Measurements from ENCODE around the gene COL15A1. TPM values are rescaled to one million over a fixed set of nuclear protein-coding genes. Genes with fewer than 3 reads are reported as not detected.

Gene COL15A1
- total and polyA plus RNA-seq, 8 donors: 10.7 to 173 (median 27.8) TPM

DNA sequence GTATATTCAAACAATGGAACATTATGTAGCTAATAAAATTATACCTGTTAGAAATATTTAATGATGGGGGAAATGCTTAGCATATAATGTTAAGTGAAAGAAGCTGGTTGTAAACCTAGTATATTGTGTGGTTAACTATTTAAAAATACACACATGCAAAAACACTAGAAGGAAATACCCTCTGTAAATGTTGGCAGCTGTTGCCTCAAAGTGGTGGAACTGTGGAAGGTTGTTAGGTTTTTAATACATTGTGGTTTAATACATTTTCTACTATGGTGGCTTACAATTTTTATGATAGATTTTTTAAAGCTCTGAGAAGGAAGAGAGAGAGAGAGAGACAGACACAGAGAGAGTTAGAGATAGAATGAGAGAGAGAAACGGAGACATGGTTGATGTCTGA, 74.9 kb downstream of the COL15A1 start:
- WGBS, 5 donors: 85 to 95% (median 90%) methylated on average over 1 of the region's 1 CpG
- H3K9me3 ChIP-seq: no peaks in the 10 kb centered on the region
- DNase-seq: no peak
- TF ChIP-seq POLR2AphosphoS5 (IDR thresholded peaks at IDR 0.05) (no peak), EP300 (IDR thresholded peaks at IDR 0.05) (no peak), POLR2A (IDR thresholded peaks at IDR 0.05) (no peak)
- TF ChIP-seq, protein P1, sequence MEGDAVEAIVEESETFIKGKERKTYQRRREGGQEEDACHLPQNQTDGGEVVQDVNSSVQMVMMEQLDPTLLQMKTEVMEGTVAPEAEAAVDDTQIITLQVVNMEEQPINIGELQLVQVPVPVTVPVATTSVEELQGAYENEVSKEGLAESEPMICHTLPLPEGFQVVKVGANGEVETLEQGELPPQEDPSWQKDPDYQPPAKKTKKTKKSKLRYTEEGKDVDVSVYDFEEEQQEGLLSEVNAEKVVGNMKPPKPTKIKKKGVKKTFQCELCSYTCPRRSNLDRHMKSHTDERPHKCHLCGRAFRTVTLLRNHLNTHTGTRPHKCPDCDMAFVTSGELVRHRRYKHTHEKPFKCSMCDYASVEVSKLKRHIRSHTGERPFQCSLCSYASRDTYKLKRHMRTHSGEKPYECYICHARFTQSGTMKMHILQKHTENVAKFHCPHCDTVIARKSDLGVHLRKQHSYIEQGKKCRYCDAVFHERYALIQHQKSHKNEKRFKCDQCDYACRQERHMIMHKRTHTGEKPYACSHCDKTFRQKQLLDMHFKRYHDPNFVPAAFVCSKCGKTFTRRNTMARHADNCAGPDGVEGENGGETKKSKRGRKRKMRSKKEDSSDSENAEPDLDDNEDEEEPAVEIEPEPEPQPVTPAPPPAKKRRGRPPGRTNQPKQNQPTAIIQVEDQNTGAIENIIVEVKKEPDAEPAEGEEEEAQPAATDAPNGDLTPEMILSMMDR (IDR thresholded peaks at IDR 0.05): no peak
- H3K36me3 ChIP-seq: peaks cover 0 to 55% (median 20%) of the 10 kb centered on the region in 4 donors
- H3K27me3 ChIP-seq: no peaks in the 10 kb centered on the region
- H3K27ac ChIP-seq: peak overlapping the region in 4 of 5 donors; percentile 66 to 79 (median 77)
- intact Hi-C loops (cut with DNase I; ENCODE audit: low total_unique reads): no loop called here
- no peak overlapping the region for H3K4me3 ChIP-seq
- H3K4me1 ChIP-seq: peaks cover 0 to 13% (median 4%) of the 10 kb centered on the region in 4 donors

DNA sequence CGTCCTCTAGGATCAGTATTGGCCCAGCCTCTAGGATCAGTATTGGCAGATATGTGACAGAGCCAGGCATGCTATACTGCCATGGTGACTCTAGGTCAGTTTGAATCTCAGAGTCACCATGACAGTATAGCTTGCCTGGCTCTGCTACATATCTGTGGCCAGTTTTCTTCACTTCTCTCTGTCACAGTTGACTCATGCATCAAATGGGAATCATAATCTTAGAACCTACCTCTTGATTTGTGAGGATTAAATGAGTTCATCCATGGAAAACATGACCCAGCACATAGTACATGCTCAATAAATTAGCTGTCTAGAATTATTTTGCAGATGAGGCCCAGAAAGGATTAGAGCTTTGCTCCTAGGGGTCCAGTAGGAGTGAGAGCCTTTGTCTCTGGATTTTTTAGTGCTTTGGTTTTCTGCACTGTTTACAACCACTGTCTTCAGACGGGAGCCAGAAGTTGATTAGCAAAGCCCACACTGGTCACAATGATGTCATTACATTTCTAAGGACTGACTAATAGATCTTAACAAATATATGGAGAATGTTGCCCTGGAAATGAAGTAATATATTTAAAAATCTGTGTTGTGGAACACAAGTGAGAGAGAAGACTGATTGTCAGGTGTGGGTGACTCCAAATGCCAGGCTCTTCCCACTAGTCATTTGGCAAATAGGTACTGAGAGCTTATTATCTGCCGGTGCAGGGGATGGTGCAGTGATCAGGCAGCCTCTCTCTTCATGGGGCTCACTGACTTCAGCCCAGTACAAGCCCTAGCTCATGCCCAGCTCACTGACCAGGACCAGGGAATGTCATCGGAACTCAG, 76.0 kb downstream of the COL15A1 start:
- Histone ChIP-seq H3K27ac (peak overlapping the region; percentile 32 to 79 (median 77)), H3K9me3 (no peaks in the 10 kb centered on the region), H3K36me3 (peaks cover 0 to 56% (median 20%) of the 10 kb centered on the region in 4 donors), H3K4me3 (no peak overlapping the region), H3K27me3 (no peaks in the 10 kb centered on the region), H3K4me1 (peaks cover 0 to 17% (median 6%) of the 10 kb centered on the region in 4 donors)
- TF ChIP-seq POLR2A (IDR thresholded peaks at IDR 0.05) (no peak), POLR2AphosphoS5 (IDR thresholded peaks at IDR 0.05) (peak; percentile 12 to 27 (median 23))
- peak in 1 of 2 donors; percentile 41 for DNase-seq
- 57 to 75% (median 71%) methylated on average over 4 of the region's 4 CpGs for WGBS, 5 donors
- intact Hi-C loops (cut with DNase I; ENCODE audit: low total_unique reads): loop anchor here (10.0 kb wide), 1 partner anchor 55 kb away; no protein-coding TSS in a partner anchor

DNA sequence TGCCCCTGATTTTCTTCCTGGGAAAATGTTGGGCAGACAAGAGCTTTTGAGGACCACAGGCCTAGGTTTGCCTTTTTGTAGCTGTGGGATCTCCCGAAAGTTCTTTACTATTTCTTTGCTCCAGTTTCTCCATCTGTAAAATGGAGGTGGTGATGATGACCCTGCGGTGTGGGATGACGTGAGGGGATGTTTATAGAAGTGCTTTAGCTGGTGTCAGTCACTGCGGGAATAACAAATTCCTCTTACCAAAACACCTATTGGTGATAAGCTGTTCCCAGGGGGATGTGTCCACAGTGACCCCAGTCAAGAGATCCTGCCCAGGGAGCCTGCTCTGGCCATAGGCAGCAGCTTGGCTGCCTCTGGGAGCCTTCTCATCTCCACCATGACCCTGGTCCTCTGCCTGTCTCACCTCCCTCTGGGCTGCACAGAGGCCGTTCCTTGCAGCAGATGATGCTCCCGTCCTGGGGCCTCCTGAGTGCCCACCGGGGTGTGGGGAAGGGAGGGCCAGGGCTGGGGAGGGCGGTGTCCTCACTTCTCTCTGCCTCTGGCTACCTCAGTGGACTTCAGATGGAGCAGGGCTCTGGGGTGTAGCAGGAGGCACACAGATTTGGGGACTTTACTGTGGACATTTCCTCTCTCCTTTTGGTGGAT, 77.2 kb downstream of the COL15A1 start:
- DNase-seq: no peak
- TF ChIP-seq, protein P1 (IDR thresholded peaks at IDR 0.05): no peak
- Histone ChIP-seq H3K9me3 (no peaks in the 10 kb centered on the region), H3K36me3 (peaks cover 0 to 56% (median 18%) of the 10 kb centered on the region in 4 donors), H3K27me3 (no peaks in the 10 kb centered on the region), H3K27ac (peak overlapping the region in 4 of 5 donors; percentile 66 to 79 (median 77)), H3K4me3 (no peak overlapping the region), H3K4me1 (peaks cover 0 to 17% (median 6%) of the 10 kb centered on the region in 4 donors)
- intact Hi-C loops (cut with DNase I; ENCODE audit: low total_unique reads): loop anchor here (10.0 kb wide), 1 partner anchor 56 kb away; no protein-coding TSS in a partner anchor
- 84 to 90% (median 88%) methylated on average over 8 of the region's 8 CpGs for WGBS, 5 donors

DNA sequence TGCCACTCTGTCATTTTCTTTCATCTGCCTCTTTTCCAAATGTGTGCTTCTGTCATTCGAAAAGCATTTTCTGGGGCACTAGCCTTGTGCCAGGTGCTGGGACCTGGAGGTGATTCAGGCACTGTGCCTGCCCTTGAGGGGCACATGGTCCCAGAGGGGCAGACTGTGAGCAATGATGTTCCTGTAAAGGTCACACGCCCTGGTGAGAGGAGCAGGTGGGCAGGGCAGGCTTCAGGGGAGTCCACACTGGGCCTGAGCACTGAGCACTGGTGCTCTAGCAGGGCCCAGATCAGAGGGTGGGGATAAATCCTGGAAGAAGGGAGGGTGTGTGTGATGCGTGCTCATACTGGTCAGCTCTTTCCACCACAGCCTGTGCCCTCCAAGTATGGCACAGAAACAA, 77.8 kb downstream of the COL15A1 start:
- Histone ChIP-seq H3K9me3 (no peaks in the 10 kb centered on the region), H3K27ac (peak overlapping the region in 4 of 5 donors; percentile 14 to 79 (median 77)), H3K4me1 (peaks cover 0 to 17% (median 6%) of the 10 kb centered on the region in 4 donors), H3K27me3 (no peaks in the 10 kb centered on the region), H3K4me3 (no peak overlapping the region), H3K36me3 (peaks cover 0 to 56% (median 20%) of the 10 kb centered on the region in 4 donors)
- TF ChIP-seq, protein P1 (IDR thresholded peaks at IDR 0.05): no peak
- TF ChIP-seq POLR2AphosphoS5 (IDR thresholded peaks at IDR 0.05): no peak
- TF ChIP-seq EP300 (IDR thresholded peaks at IDR 0.05): no peak
- no peak for TF ChIP-seq POLR2A (IDR thresholded peaks at IDR 0.05)
- intact Hi-C loops (cut with DNase I; ENCODE audit: low total_unique reads): loop anchor here (10.0 kb wide), 1 partner anchor 57 kb away; no protein-coding TSS in a partner anchor
- WGBS, 5 donors: 75 to 93% (median 80%) methylated on average over 3 of the region's 3 CpGs
- DNase-seq: no peak

Measured in stomach (tissue), 9 donors.